ENCODE measurements around the gene KDM4B. TPM values are rescaled to one million over a fixed set of nuclear protein-coding genes. Genes with fewer than 3 reads are reported as not detected.

Gene KDM4B
- total RNA-seq, 4 donors from 2014 or later = 29.2 to 43.8 (median 38.7) TPM

DNA sequence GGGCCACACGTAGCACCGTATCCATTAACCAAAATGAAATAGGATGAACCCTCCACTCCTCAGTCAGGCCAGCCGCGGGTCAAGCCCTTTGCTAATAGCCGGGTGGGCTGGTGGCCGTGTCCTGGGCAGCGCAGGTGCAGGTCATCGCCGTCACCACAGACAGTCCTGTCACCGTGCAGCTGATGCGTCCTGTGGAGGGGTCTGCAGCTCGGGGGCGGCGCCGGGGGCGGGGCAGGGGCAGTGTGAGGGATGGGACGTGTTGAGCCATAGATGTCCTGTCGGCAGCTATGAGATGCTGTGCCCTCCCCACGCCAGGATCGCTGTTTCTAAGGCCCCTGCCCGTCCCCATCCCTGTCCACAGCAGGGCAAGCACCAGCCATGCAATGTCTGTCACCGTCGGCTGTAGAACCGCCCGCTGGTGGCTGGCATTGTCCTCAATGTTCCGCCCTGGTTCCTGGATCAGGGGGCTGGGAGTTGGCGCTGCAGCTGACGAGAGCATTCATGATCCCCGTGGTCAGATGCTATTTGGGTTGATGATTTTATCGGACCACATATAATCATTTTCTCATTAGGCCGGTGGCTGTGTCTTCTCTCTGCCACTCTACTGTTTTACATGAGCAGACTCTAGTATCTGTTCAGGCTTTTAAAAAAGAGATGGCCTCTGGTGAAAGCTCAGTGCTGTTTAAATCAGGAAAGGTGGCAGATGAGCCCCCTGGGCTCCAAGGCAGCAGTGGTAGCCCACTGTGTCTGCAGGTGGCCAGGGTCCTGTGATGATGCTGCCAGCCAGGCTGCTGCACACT is 126.1 kb downstream of the KDM4B start:
- no peak for ATAC-seq
- H3K4me1 ChIP-seq = peaks cover 0 to 38% (median 9%) of the 10 kb centered on the region in 3 donors
- no peak overlapping the region for H3K4me3 ChIP-seq
- H3K27ac ChIP-seq = no peak overlapping the region
- H3K36me3 ChIP-seq = peaks cover 0 to 48% of the 10 kb centered on the region in 2 donors
- TF ChIP-seq, protein P1, sequence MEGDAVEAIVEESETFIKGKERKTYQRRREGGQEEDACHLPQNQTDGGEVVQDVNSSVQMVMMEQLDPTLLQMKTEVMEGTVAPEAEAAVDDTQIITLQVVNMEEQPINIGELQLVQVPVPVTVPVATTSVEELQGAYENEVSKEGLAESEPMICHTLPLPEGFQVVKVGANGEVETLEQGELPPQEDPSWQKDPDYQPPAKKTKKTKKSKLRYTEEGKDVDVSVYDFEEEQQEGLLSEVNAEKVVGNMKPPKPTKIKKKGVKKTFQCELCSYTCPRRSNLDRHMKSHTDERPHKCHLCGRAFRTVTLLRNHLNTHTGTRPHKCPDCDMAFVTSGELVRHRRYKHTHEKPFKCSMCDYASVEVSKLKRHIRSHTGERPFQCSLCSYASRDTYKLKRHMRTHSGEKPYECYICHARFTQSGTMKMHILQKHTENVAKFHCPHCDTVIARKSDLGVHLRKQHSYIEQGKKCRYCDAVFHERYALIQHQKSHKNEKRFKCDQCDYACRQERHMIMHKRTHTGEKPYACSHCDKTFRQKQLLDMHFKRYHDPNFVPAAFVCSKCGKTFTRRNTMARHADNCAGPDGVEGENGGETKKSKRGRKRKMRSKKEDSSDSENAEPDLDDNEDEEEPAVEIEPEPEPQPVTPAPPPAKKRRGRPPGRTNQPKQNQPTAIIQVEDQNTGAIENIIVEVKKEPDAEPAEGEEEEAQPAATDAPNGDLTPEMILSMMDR (IDR thresholded peaks at IDR 0.05) = no peak
- 65 to 84% methylated on average over 5 to 11 of the region's 31 CpGs for WGBS, 2 donors (ENCODE audit: low coverage in 1 of 2)
- H3K9me3 ChIP-seq = peaks cover 0 to 29% (median 0%) of the 10 kb centered on the region in 3 donors
- H3K27me3 ChIP-seq = no peaks in the 10 kb centered on the region

DNA sequence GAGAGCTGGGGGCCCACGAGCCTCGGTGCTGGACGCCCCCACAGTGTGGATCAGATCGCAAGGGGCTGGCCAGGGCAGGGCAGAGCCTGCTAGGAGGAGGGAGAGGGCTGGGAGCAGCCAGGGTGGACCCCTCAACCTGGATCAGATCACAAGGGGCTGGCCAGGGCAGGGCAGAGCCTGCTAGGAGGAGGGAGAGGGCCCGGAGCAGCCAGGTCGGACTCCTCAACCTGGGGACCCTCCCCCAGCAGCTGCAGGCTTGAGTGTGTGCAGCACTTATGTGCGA is 126.6 kb downstream of the KDM4B start:
- 67 to 90% methylated on average over 2 of the region's 7 CpGs for WGBS, 2 donors (ENCODE audit: low coverage in 1 of 2)
- ATAC-seq = no peak

DNA sequence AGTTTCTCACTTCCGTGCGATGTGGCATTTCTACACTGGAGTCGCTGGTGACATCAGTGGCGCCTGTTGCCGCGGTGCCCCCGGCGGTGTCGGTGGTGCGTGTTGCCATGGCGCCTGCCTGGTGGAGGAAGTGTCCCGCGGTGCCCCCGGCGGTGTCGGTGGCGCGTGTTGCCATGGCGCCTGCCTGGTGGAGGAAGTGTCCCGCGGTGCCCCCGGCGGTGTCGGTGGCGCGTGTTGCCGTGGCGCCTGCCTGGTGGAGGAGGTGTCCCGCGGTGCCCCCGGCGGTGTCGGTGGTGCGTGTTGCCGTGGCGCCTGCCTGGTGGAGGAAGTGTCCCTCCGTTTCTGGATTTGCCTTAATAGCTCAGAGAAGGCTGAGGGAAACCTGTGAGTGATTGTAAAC is 127.6 kb downstream of the KDM4B start:
- Histone ChIP-seq H3K27me3 (no peaks in the 10 kb centered on the region), H3K4me3 (no peak overlapping the region), H3K4me1 (peaks cover 0 to 24% (median 0%) of the 10 kb centered on the region in 3 donors), H3K9me3 (peaks cover 0 to 36% (median 0%) of the 10 kb centered on the region in 3 donors), H3K27ac (no peak overlapping the region), H3K36me3 (peaks cover 0 to 54% of the 10 kb centered on the region in 2 donors)
- WGBS, 2 donors (ENCODE audit: low coverage in 1 of 2) = 97% methylated on average over 9 of the region's 37 CpGs; no CpG with 5 or more reads in 1 of the 2 donors
- no peak for ATAC-seq
- TF ChIP-seq, protein P1 (IDR thresholded peaks at IDR 0.05) = no peak
- TF ChIP-seq POLR2AphosphoS5 (IDR thresholded peaks at IDR 0.05) (no peak), EP300 (IDR thresholded peaks at IDR 0.05) (no peak), POLR2A (IDR thresholded peaks at IDR 0.05) (no peak)

More for the DNA sequence above, 126.6 kb downstream of the KDM4B start:
- peaks cover 0 to 35% (median 0%) of the 10 kb centered on the region in 3 donors for H3K9me3 ChIP-seq
- TF ChIP-seq POLR2AphosphoS5 (IDR thresholded peaks at IDR 0.05) = no peak
- no peak for TF ChIP-seq EP300 (IDR thresholded peaks at IDR 0.05)
- TF ChIP-seq POLR2A (IDR thresholded peaks at IDR 0.05) = no peak
- TF ChIP-seq, protein P1 (IDR thresholded peaks at IDR 0.05) = no peak
- peaks cover 0 to 52% of the 10 kb centered on the region in 2 donors for H3K36me3 ChIP-seq
- peaks cover 0 to 34% (median 9%) of the 10 kb centered on the region in 3 donors for H3K4me1 ChIP-seq
- H3K27ac ChIP-seq = no peak overlapping the region
- H3K27me3 ChIP-seq = no peaks in the 10 kb centered on the region
- no peak overlapping the region for H3K4me3 ChIP-seq

DNA sequence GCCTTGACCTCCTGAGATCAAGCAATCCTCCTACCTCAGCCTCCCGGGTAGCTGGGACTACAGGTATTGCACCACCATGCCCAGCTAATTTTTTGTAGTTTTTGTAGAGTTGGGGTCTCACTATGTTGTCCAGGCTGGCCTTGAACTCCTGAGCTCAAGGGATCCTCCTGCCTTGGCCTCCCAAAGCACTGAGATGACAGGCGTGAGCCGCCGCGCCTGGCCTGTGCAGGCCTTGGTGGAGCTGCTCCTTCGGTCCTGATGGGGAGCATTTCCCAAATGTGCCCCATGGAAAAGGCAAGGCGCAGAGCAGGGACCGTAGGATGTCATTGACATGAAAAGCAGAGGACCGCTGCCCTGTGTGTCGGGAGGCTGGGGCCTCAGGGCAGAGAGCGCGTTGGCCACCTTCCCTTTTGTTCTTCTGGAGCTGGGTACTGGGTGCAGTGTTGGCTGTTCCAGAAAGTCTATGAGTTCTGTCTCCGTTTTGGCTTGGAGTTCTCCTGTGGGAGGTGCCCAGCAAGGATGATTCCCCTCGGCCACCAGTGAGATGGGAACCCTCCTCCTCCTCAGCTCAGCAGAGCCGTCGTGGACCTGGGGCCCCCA is 128.5 kb downstream of the KDM4B start:
- no peaks in the 10 kb centered on the region for H3K27me3 ChIP-seq
- H3K4me3 ChIP-seq = no peak overlapping the region
- no peak for ATAC-seq
- 72 to 96% methylated on average over 2 to 4 of the region's 16 CpGs for WGBS, 2 donors (ENCODE audit: low coverage in 1 of 2)
- H3K36me3 ChIP-seq = peaks cover 0 to 56% of the 10 kb centered on the region in 2 donors
- peaks cover 0 to 24% (median 2%) of the 10 kb centered on the region in 3 donors for H3K4me1 ChIP-seq
- H3K27ac ChIP-seq = no peak overlapping the region
- TF ChIP-seq EP300 (IDR thresholded peaks at IDR 0.05) (no peak), POLR2AphosphoS5 (IDR thresholded peaks at IDR 0.05) (no peak), POLR2A (IDR thresholded peaks at IDR 0.05) (no peak)
- TF ChIP-seq, protein P1 (IDR thresholded peaks at IDR 0.05) = no peak
- peaks cover 0 to 36% (median 0%) of the 10 kb centered on the region in 3 donors for H3K9me3 ChIP-seq

All from gastroesophageal sphincter (tissue), 4 donors.